OCI-LY7 (cell line): ENCODE data around the gene HIF1AN. TPM values are rescaled to one million over a fixed set of nuclear protein-coding genes. Genes with fewer than 3 reads are reported as not detected.

Experiments
- BruUV-seq: library from RNA; stranded (reverse); fragments of 400-500 nt; replicated peaks from 2 replicates; lab custom pipeline; 2021; lab: Mats Ljungman, UMichigan
- CTCF ChIA-PET: fragments of 300-600 bp; sonication (Branson Sonifier 250); formaldehyde crosslinking; loops from one replicate; lab custom pipeline; 2022; ENCODE audit warnings: antibody characterized with exemption; ENCODE audit not compliant: unreplicated experiment; lab: Charles Lee
- POLR2A ChIA-PET: fragments of 300-600 bp; sonication (Branson Sonifier 250); formaldehyde crosslinking; loops from one replicate; lab custom pipeline; 2022; ENCODE audit warnings: antibody characterized with exemption; lab: Charles Lee
- DNase-seq: peaks from one replicate; pipeline ENCODE4 v3.0.0-alpha.2; 2015; ENCODE audit warnings: low spot score
- H2AFZ ChIP-seq: fragments of 200-600 bp; sonication (generic), shearing (Covaris generic); 2 replicates; pipeline ENCODE4 v1.6.1; 2014; ENCODE audit warnings: mild to moderate bottlenecking, antibody characterized with exemption, low read length, moderate library complexity
- H3K27ac ChIP-seq: fragments of 200-600 bp; sonication (generic); 2 replicates; pipeline ENCODE4 v1.5.1; 2014; ENCODE audit warnings: mixed run types, low read depth, mild to moderate bottlenecking, moderate library complexity, low read length, inconsistent platforms; ENCODE audit not compliant: poor library complexity, severe bottlenecking
- H3K36me3 ChIP-seq: fragments of 200-600 bp; sonication (generic); 2 replicates; pipeline ENCODE4 v1.6.1; 2014; ENCODE audit warnings: mild to moderate bottlenecking, antibody characterized with exemption, low read length, moderate library complexity, mixed read lengths; ENCODE audit not compliant: insufficient read depth
- H3K4me1 ChIP-seq: fragments of 200-600 bp; sonication (generic); 2 replicates; pipeline ENCODE4 v1.5.1; 2014; ENCODE audit warnings: mild to moderate bottlenecking, low read length; ENCODE audit not compliant: insufficient read depth, poor library complexity, severe bottlenecking
- H3K4me2 ChIP-seq: fragments of 200-600 bp; sonication (generic); 2 replicates; pipeline ENCODE4 v1.6.1; 2014; ENCODE audit warnings: mild to moderate bottlenecking, low read length
- H3K4me3 ChIP-seq: fragments of 200-600 bp; sonication (generic); 2 replicates; pipeline ENCODE4 v1.5.1; 2014; ENCODE audit warnings: mild to moderate bottlenecking, low read depth, low read length; ENCODE audit not compliant: poor library complexity, severe bottlenecking
- H3K79me2 ChIP-seq: fragments of 200-600 bp; sonication (generic); 2 replicates; pipeline ENCODE4 v1.6.1; 2016; ENCODE audit warnings: low read depth, mild to moderate bottlenecking, low read length, moderate library complexity, mixed read lengths; ENCODE audit not compliant: insufficient read depth
- H3K9me2 ChIP-seq: fragments of 200-600 bp; sonication (generic); 2 replicates; pipeline ENCODE4 v1.6.1; 2016; ENCODE audit warnings: mild to moderate bottlenecking, low read length, mixed read lengths; ENCODE audit not compliant: insufficient read depth
- H3K9me3 ChIP-seq: fragments of 200-600 bp; sonication (generic); 2 replicates; pipeline ENCODE4 v1.6.1; 2014; ENCODE audit warnings: mild to moderate bottlenecking, mixed run types, low read length, mixed read lengths
- H4K20me1 ChIP-seq: fragments of 200-600 bp; sonication (generic); 2 replicates; pipeline ENCODE4 v1.6.1; 2014; ENCODE audit warnings: mild to moderate bottlenecking, antibody characterized with exemption, low read length, moderate library complexity, mixed read lengths; ENCODE audit not compliant: insufficient read depth
- CTCF ChIP-seq: fragments of 200-600 bp; sonication (generic); conservative IDR thresholded peaks from 2 replicates; pipeline ENCODE4 v1.5.1; 2014; ENCODE audit warnings: mild to moderate bottlenecking, antibody characterized with exemption, low read length, moderate library complexity, mixed read lengths
- EZH2phosphoT487 ChIP-seq: fragments of 200-600 bp; sonication (generic); IDR thresholded peaks from 2 replicates; pipeline ENCODE4 v1.6.1; 2018; ENCODE audit warnings: low read depth, borderline replicate concordance, mild to moderate bottlenecking, mixed run types, antibody characterized with exemption, low read length, moderate library complexity, mixed read lengths
- intact Hi-C: fragments of 100-400 bp; cut with micrococcal nuclease; formaldehyde crosslinking; loops from one replicate; pipeline ENCODE4 v1.10.0; 2022; ENCODE audit not compliant: unreplicated experiment
- total RNA-seq, 2 experiments: library from RNA; depleted of rRNA in 1 of 2; stranded (reverse); fragments of >200 nt in 1 of 2; shearing (Covaris generic) in 1 of 2; gene quantifications; 2 replicates each; pipeline ENCODE4 v1.2.3, GENCODE V29; 2014 to 2022

Gene HIF1AN
- total RNA-seq, 2 experiments from 2014 or later, result 10.6 to 44.6 TPM

- H3K4me3 ChIP-seq, result no peak overlapping the region
- no TSS peak for BruUV-seq
- H3K9me3 ChIP-seq, result peaks cover 5% of the 10 kb centered on the region; the same call in 1 of the 2 replicates
- peak overlapping the region; percentile 61 for H3K4me2 ChIP-seq
- no peaks in the 10 kb centered on the region for H4K20me1 ChIP-seq
- H2AFZ ChIP-seq, result peak overlapping the region; percentile 99
- H3K36me3 ChIP-seq, result peaks cover 20% of the 10 kb centered on the region
- no peak for TF ChIP-seq EZH2phosphoT487
- TF ChIP-seq CTCF, result no peak
- CTCF ChIA-PET, result no interaction called here
- H3K27ac ChIP-seq, result peak overlapping the region; percentile 58
- peaks cover 43% of the 10 kb centered on the region for H3K4me1 ChIP-seq
- H3K9me2 ChIP-seq, result no peaks in the 10 kb centered on the region
- intact Hi-C loops, result loop anchor here (2.0 kb wide), 1 partner anchor 188 kb away; the partner anchor contains the start of gene SCD
- POLR2A ChIA-PET, result interaction anchor here (0.6 to 1.7 kb wide), 5 partner anchors 8 to 1624 kb away, joined by 3 to 6 read pairs (median 4); no protein-coding TSS in a partner anchor
- H3K79me2 ChIP-seq, result peaks cover 29% of the 10 kb centered on the region; the same call in 1 of the 2 replicates
- DNase-seq, result peak; percentile 71
Measured at GRCh38 chr10:100534726-100535125, 1.0 kb upstream of the HIF1AN start.

- H3K27ac ChIP-seq, result peak overlapping the region; percentile 58
- peaks cover 37% of the 10 kb centered on the region for H3K4me1 ChIP-seq
- H3K79me2 ChIP-seq, result peaks cover 29% of the 10 kb centered on the region; the same call in 1 of the 2 replicates
- H3K36me3 ChIP-seq, result peaks cover 25% of the 10 kb centered on the region
- ChIA-PET POLR2A (interaction anchor here (0.6 to 2.1 kb wide), 17 partner anchors 8 to 1981 kb away, joined by 3 to 10 read pairs (median 4); no protein-coding TSS in a partner anchor), CTCF (interaction anchor here (0.6 to 1.0 kb wide), 3 partner anchors 11 to 34 kb away, joined by 3 to 6 read pairs (median 4); no protein-coding TSS in a partner anchor)
- no peaks in the 10 kb centered on the region for H3K9me2 ChIP-seq
- no TSS peak for BruUV-seq
- peaks cover 5% of the 10 kb centered on the region; the same call in 1 of the 2 replicates for H3K9me3 ChIP-seq
- DNase-seq, result no peak
- H3K4me3 ChIP-seq, result peak overlapping the region; percentile 84
- H4K20me1 ChIP-seq, result no peaks in the 10 kb centered on the region
- H2AFZ ChIP-seq, result peak overlapping the region; percentile 99
- TF ChIP-seq CTCF, result no peak
- no peak for TF ChIP-seq EZH2phosphoT487
- H3K4me2 ChIP-seq, result peak overlapping the region; percentile 61
- intact Hi-C loops, result loop anchor here (2.0 kb wide), 1 partner anchor 189 kb away; the partner anchor contains the start of gene SCD
Measured at GRCh38 chr10:100535338-100535714, 417 bp upstream of the HIF1AN start.

- H3K4me1 ChIP-seq, result peaks cover 34% of the 10 kb centered on the region
- no peak overlapping the region for H3K27ac ChIP-seq
- ChIA-PET CTCF (no interaction called here), POLR2A (no interaction called here)
- intact Hi-C loops, result no loop called here
- DNase-seq, result no peak
- no peaks in the 10 kb centered on the region for H3K9me2 ChIP-seq
- TF ChIP-seq EZH2phosphoT487 (no peak), CTCF (no peak)
- no peaks in the 10 kb centered on the region for H4K20me1 ChIP-seq
- peak overlapping the region; percentile 84 for H3K4me3 ChIP-seq
- peaks cover 29% of the 10 kb centered on the region; the same call in 1 of the 2 replicates for H3K79me2 ChIP-seq
- no peak overlapping the region for H2AFZ ChIP-seq
- no TSS peak for BruUV-seq
- peak overlapping the region; percentile 85 for H3K4me2 ChIP-seq
- peaks cover 45% of the 10 kb centered on the region for H3K36me3 ChIP-seq
- no peaks in the 10 kb centered on the region for H3K9me3 ChIP-seq
Measured at GRCh38 chr10:100537475-100537874, 1.7 kb downstream of the HIF1AN start.
